Inferior parietal cortex (tissue), 1 donor: ENCODE measurements around the gene RNF13.
A peak's percentile ranks its signal among the peaks of the same experiment; 100 is the strongest.
"Not testable (repeated sequence)": the region's sequence is repeated elsewhere in the genome, so short reads cannot be mapped to it uniquely, and the experiment has no call there.

Source experiments
- DNase-seq: peaks from one replicate; pipeline ENCODE4 v3.0.0-alpha.2; 2016; ENCODE audit errors: extremely low spot score

RNF13 gene

GRCh38 chr3:149898771-149899170 lies 85.8 kb downstream of the RNF13 start:
- DNase-seq, result no peak

DNA sequence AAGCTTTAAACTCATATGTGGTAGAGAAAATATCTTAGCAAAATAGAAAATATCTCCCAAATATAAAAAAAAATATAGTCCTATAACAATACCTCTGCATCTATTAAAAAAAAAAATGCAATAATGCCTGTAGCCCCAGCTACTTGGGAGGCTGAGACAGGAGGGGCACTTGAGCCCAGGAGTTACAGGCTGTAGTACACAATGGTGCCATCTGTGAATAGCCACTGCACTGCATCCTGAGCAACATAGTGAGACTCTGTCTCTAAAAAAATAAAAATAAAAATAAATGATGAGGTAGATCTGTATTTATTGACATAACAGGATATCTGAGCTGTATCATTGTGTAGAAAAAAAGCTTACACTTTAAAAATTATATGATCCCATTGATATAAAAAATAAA lies 87.3 kb downstream of the RNF13 start:
- no peak for DNase-seq

DNA sequence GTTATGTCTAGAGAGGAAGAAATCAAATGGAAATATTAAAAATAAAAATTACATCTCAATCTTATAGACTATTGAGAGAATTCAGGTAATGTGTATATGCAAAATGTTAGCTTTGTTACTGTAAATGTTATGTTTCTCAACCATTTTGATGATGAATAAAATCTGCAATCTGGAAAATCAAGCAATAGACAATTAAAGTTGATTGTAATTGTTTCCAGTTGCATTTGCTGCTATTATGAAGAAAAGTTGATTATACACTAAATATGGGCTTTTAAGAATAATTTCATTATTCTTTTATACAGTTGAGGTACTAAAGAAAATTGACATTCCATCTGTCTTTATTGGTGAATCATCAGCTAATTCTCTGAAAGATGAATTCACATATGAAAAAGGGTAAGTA lies 88.8 kb downstream of the RNF13 start:
- DNase-seq, result no peak

DNA sequence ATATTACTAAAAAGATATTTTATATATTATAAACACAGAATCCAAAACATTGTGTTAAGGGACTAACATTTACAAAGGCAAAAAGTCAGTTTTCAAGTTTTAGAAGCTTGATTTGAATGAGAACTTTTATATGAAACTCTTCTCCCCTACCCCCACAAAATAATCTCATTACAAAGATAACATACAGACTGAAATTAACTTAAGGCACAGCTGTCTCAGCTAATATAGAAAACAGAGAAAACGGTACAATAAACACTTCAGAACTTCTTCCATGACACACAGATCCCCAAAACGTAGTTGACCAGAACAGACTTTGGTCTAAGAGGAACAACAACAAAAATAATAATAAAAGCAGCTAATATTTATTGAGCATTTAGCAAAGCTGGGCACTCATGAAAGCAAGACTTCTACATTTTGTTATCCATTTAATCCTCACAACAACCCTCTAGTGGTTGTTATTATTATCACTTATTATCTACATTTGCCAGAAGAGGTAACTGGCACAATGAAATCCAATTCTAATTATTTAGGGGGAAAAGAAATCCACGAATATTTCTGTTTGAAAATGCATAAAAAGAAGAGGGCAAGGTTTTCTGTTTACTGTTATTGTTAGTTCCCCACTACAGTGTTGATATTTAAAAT lies 89.6 kb downstream of the RNF13 start:
- no peak for DNase-seq

DNA sequence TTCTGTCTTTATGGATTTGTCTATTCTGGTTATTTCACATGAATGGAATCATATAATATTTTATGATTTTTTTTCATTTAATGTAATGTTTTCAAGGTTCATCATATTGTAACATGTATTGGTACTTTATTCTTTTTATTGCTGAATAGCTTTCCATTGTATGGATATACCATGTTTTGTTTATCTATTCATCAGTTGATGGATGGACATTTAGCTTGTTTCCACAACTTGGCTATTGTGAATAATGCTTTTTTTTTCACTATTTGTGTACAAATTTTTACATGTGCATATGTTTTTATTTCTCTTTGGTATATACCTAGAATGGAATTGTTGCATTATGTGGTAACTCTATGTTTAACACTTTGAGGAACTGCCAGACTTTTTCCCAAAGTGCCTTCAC lies 93.0 kb downstream of the RNF13 start:
- DNase-seq, result no peak

- no peak for DNase-seq
Observed at GRCh38 chr3:149908424-149908957, 95.5 kb downstream of the RNF13 start.

DNA sequence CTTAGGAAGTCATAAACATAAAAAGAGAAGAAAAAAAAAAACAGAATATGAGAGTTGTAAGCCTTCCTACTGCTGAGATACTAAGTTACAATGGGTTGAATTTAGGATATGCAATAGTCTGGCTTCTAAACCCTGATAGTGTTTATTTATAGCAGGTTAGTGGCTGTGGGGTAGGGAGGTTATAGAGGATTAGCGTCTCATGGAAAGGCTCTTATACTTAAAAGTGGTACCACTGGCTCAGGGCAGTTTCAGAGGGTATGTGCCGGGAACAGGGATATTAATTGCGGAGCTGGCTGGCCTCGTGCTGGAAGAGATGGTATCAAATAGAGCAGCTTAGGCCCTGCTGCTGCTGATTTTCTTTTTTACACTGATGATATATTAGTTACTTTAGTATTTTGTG lies 96.9 kb downstream of the RNF13 start:
- no peak for DNase-seq

DNA sequence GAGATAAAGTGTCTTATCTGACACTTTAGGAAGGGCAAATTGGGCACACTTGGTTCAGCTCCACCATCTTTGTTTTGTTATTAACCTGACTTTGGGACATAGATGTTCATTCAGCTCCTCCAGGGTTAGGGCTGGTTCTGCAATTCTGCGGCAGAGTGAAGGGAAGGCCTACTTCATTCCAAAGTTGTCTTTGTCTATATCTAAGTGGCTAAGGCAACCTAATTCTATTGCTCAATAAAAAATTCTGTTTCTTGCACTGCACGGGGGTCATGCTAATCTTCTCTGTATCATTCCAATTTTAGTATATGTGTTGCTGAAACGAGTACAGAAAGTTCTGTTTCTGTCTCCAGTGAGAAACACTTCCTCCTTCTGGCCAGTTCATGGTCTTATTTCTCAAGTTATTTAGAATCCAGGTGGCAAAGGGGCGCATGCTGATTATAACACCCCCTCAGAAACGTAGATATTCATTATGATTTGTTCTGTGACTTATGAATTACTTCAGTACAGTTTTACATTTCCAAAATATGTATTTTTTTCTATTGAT lies 104.2 kb downstream of the RNF13 start:
- no peak for DNase-seq

DNA sequence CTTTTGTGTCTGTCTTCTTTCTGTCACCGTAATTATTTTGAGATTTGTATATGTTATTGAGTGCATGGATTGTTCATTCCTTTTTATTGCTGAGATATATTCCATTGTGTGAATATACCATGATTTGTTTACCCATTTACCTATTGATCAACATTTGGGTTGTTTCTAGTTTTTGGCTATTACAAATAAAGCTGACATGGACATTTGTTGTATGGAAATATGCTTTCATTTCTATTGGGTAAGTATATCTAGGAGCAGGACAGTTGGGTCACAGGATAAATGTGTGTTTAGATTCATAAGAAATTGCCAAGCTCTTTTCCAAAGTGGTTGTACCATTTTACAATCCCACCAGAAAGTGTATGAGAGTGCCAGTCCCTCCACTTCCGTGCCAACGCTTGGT lies 106.5 kb downstream of the RNF13 start:
- DNase-seq, result no peak

GRCh38 chr3:149920119-149920518 lies 107.1 kb downstream of the RNF13 start:
- DNase-seq, result no peak

DNA sequence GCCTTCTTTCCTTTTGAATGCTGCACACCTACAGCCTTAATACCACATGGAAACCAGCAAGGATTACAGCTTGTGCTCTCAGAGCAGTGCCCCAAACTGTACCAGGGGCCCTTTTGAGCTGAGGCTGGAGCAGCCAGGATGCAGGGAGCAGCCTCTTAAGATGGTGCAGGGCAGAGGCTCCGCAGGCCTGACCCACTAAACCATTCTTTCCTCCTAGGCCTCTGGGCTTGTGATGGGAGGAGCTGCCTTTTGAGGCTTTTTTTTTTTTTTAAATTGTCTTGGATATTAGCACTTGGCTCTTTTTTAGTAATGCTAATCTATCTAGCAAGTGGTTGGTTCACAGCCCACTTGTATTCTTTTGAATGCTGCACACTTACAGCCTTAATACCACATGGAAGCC lies 120.0 kb downstream of the RNF13 start:
- no peak for DNase-seq

- no peak for DNase-seq
Observed at GRCh38 chr3:149933858-149934257, 120.8 kb downstream of the RNF13 start.

DNA sequence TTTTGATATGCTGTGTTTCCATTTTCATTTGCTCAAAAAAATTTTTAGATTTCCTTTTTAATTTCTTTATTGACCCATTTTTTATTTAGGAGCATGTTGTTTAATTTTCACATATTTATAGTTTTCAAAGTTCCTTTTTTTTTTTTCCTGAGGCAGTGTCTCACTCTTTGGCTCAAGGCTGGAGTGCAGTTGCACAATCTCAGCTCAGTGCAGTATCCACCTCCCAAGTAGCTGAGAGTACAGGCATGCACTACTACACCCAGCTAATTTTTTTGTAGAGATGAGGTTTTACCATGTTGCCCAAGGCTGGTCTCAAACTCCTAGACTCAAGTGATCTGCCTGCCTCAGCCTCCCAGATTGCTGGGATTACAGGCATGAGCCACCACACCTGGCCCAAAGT lies 121.5 kb downstream of the RNF13 start:
- no peak for DNase-seq

DNA sequence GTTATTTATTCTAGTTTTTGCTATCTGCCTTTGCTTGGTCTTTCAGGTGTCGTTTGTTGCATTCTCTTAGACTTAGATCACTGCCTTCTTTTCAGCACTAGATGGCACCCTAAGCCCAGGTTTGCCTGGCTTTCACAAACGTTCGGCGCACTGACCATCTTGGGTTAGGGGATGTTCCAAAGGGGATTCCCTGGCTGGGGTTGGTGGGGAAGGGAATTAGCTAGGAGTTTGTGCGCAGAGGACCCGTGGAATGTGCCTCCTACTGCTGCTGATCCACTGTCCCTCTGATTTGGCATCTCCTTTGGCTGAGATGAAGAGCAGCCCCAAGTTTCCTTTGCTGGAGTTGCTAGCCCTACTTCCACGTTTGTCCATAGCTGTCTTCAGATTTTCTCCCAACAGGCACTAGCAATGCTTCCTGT lies 123.8 kb downstream of the RNF13 start:
- DNase-seq, result peak; percentile 57

- not testable (repeated sequence) for DNase-seq
Observed at GRCh38 chr3:149938392-149939055, 125.5 kb downstream of the RNF13 start.

- DNase-seq, result no peak
Observed at GRCh38 chr3:149941186-149941585, 128.2 kb downstream of the RNF13 start.

DNA sequence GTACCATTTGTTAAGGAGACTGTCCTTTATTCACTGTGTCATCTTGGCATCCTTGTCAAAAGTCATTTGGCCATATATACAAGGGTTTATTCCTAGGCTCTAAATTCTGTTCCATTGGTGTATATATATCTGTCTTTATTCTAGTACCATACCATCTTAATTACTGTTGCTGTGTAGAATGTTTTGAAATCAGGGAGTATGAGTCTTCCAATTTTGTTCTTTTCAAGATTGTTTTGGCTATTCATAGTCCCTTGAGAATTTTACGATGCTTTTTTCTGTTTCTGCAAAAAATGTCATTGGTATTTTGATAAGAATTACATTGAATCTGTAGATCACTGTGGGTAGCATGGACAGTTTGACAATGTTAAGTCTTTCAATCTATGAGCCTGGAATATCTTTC lies 128.9 kb downstream of the RNF13 start:
- no peak for DNase-seq

DNA sequence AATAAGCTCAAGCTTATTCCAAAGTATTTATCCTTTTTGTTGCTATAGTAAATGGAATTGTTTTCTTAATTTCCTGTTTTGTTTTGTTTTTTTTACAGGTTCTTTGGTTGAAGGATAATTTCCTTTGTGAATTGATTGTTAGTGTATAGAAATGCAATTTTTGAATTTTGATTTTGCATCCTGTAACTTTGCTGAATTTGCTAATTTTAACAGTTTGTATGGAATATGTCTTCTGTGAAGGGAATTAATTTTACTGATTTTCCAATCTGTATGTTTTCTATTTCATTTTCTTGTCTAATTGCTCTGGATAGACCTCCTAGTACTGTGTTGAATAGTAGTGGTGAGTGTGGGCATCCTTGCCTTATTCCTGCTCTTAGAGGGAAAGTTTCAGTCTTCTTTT lies 129.4 kb downstream of the RNF13 start:
- DNase-seq, result no peak

DNA sequence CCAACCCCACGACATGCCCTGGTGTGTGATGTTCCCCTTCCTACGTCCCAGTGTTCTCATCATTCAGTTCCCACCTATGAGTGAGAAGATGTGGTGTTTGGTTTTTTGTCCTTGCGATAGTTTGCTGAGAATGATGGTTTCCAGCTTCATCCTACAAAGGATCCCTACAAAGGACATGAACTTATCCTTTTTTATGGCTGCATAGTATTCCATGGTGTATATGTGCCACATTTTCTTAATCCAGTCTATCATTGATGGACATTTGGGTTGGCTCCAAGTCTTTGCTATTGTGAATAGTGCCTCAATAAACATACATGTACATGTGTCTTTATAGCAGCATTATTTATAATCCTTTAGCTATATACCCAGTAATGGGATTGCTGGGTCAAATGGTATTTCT lies 131.0 kb downstream of the RNF13 start:
- not testable (repeated sequence) for DNase-seq

- DNase-seq, result no peak
Observed at GRCh38 chr3:149947231-149947630, 134.2 kb downstream of the RNF13 start.

GRCh38 chr3:149949181-149949580 lies 136.2 kb downstream of the RNF13 start:
- DNase-seq, result no peak

DNA sequence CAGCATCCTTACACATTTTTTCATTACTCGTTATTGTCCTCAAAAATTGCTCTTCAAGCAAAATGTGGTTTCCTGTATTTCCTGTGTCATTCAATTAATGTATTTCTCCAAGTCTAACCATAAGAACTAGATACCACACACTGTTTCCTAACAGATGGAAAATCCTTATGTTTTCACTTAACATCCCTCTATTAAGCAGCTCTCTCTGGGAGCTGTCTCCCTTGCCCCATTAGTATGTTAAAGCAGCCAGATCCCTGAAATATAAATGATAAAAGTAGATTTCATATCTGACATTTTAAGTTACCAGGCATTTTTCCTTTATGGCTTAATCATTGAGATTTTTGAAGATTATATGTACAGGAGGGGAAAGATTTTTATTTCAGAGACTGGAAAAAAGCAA lies 141.8 kb downstream of the RNF13 start:
- no peak for DNase-seq

DNA sequence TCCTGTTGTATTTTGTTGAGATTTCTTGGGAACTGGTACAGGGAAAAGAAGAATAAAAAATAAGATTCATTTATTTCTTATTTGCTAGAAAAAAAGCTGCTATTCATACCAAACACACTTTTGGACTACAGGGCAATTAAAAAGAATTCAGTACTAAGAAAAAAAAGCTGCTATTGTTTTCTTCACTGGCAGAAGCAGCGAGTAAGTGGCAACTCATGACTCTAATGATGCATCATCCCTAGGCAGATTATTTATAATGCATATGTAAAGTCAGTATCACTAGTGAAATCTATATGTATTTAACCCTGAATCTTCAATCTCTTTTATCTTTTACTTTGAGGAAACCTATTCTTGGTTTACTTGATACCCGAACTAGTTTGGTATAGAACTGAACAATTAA lies 142.4 kb downstream of the RNF13 start:
- no peak for DNase-seq
